Keratinocyte (primary cell): ENCODE data around the gene ZFP36L2. TPM values are rescaled to one million over a fixed set of nuclear protein-coding genes. Genes with fewer than 3 reads are reported as not detected.

Source experiments
- DNase-seq: peaks from one replicate; pipeline ENCODE4 v3.0.0-alpha.2; 2011; ENCODE audit warnings: low read depth, missing footprints, low spot score
- FAIRE-seq: peaks from 2 replicates; lab custom pipeline; 2011; peaks lifted over from hg19 to GRCh38; lab: Jason Lieb, UNC
- H2AFZ ChIP-seq: 2 replicates; pipeline ENCODE4 v1.6.0; 2012; ENCODE audit warnings: low read length, control low read depth, inconsistent platforms; ENCODE audit not compliant: control insufficient read depth
- H3K27ac ChIP-seq: 2 replicates; pipeline ENCODE4 v1.5.1; 2011; ENCODE audit warnings: low read length; ENCODE audit not compliant: control insufficient read depth, insufficient read depth
- H3K27me3 ChIP-seq: 3 replicates; pipeline ENCODE4 v1.6.0; 2011; ENCODE audit warnings: low read length; ENCODE audit not compliant: control insufficient read depth, insufficient read depth; ENCODE audit errors: extremely low read depth
- H3K36me3 ChIP-seq, 2 experiments: 2 replicates in 1 of 2; 3 replicates in 1 of 2; pipeline ENCODE4 v1.5.1; 2011; ENCODE audit warnings: low read length in 2 of 2, mild to moderate bottlenecking in 1 of 2; ENCODE audit not compliant: control insufficient read depth in 2 of 2, insufficient read depth in 2 of 2; ENCODE audit errors: extremely low read depth in 1 of 2
- H3K4me1 ChIP-seq: 3 replicates; pipeline ENCODE4 v1.5.1; 2011; ENCODE audit warnings: low read length; ENCODE audit not compliant: control insufficient read depth, insufficient read depth; ENCODE audit errors: extremely low read depth
- H3K4me2 ChIP-seq: 3 replicates; pipeline ENCODE4 v1.6.0; 2011; ENCODE audit warnings: low read depth, low read length; ENCODE audit not compliant: control insufficient read depth, insufficient read depth; ENCODE audit errors: extremely low read depth
- H3K4me3 ChIP-seq, 3 experiments: fragments of 200-600 bp in 1 of 3; sonication (generic) in 1 of 3; 2 replicates in 2 of 3; 3 replicates in 1 of 3; pipeline ENCODE4 v1.5.1; 2011 to 2016; ENCODE audit warnings: low read length in 3 of 3, mild to moderate bottlenecking in 3 of 3, control low read depth in 2 of 3, inconsistent platforms in 1 of 3, low read depth in 1 of 3, mixed read lengths in 1 of 3, mixed run types in 1 of 3, moderate library complexity in 1 of 3; ENCODE audit not compliant: control insufficient read depth in 2 of 3, insufficient read depth in 2 of 3; ENCODE audit errors: extremely low read depth in 1 of 3
- H3K79me2 ChIP-seq: 2 replicates; pipeline ENCODE4 v1.6.0; 2012; ENCODE audit warnings: low read length; ENCODE audit not compliant: control insufficient read depth, insufficient read depth
- H3K9ac ChIP-seq: 3 replicates; pipeline ENCODE4 v1.6.0; 2011; ENCODE audit warnings: low read length; ENCODE audit not compliant: control insufficient read depth, insufficient read depth; ENCODE audit errors: extremely low read depth
- H3K9me1 ChIP-seq: 3 replicates; pipeline ENCODE4 v1.6.0; 2011; ENCODE audit warnings: low read length; ENCODE audit not compliant: control insufficient read depth, insufficient read depth; ENCODE audit errors: extremely low read depth
- H3K9me3 ChIP-seq: 2 replicates; pipeline ENCODE4 v1.5.1; 2012; ENCODE audit warnings: low read depth, low read length; ENCODE audit not compliant: control insufficient read depth
- H4K20me1 ChIP-seq: 3 replicates; pipeline ENCODE4 v1.6.0; 2011; ENCODE audit warnings: low read length; ENCODE audit not compliant: control insufficient read depth, insufficient read depth; ENCODE audit errors: extremely low read depth
- CTCF ChIP-seq, 3 experiments: IDR thresholded peaks in 1 of 3; conservative IDR thresholded peaks in 1 of 3; optimal IDR thresholded peaks in 1 of 3; 2 replicates in 2 of 3; 3 replicates in 1 of 3; pipeline versions ENCODE3 to v1.5.1; 2011; ENCODE audit warnings: low read length in 3 of 3, mild to moderate bottlenecking in 3 of 3, moderate library complexity in 2 of 3, control low read depth in 1 of 3, inconsistent platforms in 1 of 3; ENCODE audit not compliant: insufficient read depth in 2 of 3; ENCODE audit errors: extremely low read depth in 1 of 3
- EZH2 ChIP-seq: IDR thresholded peaks from one replicate; pipeline ENCODE4 v1.6.1; 2012; ENCODE audit warnings: inconsistent platforms, mild to moderate bottlenecking, low read length, moderate library complexity
- dilution Hi-C: fragments of 300-500 bp; cut with MboI; formaldehyde crosslinking; loops from one replicate; pipeline ENCODE4 v1.7.0; 2020; ENCODE audit warnings: low sequenced_read_pairs; ENCODE audit not compliant: extremely low pct_ligation_motif_present
- polyA plus RNA-seq, 5 experiments: library from polyadenylated mRNA; depleted of rRNA in 3 of 5; stranded (reverse) in 3 of 5; stranded (forward) in 1 of 5; unstranded in 1 of 5; fragments of >200 nt; gene quantifications; 1 replicate in 1 of 5; 2 replicates in 3 of 5; 3 replicates in 1 of 5; pipeline versions ENCODE4 v1.2.1 to v1.2.3, GENCODE V29; 2011 to 2012; ENCODE audit warnings: missing spikeins in 2 of 5, low read depth in 1 of 5, low replicate concordance in 1 of 5

Gene ZFP36L2
- polyA plus RNA-seq, 1 donor (not counting 4 experiments of a cell fraction or from before 2014, with no cell fraction given): 52.4 TPM

GRCh38 chr2:43176449-43176848 is 50.0 kb downstream of the ZFP36L2 start:
- no peak overlapping the region for H2AFZ ChIP-seq
- H3K27me3 ChIP-seq: no peaks in the 10 kb centered on the region
- TF ChIP-seq EZH2 (no peak), CTCF (optimal IDR thresholded peaks at IDR 0.05 in 1 of 3, IDR thresholded peaks at IDR 0.05 in 1 of 3, conservative IDR thresholded peaks at IDR 0.05 in 1 of 3; ENCODE audit: extremely low read depth in 1 of 3, insufficient read depth in 2 of 3, low read length in 3 of 3) (no peak)
- peaks cover 2% of the 10 kb centered on the region for H3K9me3 ChIP-seq
- H3K4me2 ChIP-seq: no peak overlapping the region
- DNase-seq (no peak), FAIRE-seq (no peak)
- no peaks in the 10 kb centered on the region for H3K79me2 ChIP-seq
- no peak overlapping the region for H3K4me3 ChIP-seq
- dilution Hi-C loops: no loop called here
- H3K4me1 ChIP-seq: peaks cover 28% of the 10 kb centered on the region
- no peak overlapping the region for H3K27ac ChIP-seq
- H3K36me3 ChIP-seq: no peaks in the 10 kb centered on the region
- H4K20me1 ChIP-seq: no peaks in the 10 kb centered on the region
- no peak overlapping the region for H3K9ac ChIP-seq
- no peaks in the 10 kb centered on the region for H3K9me1 ChIP-seq

GRCh38 chr2:43175876-43176275 is 50.5 kb downstream of the ZFP36L2 start:
- no peak for TF ChIP-seq EZH2
- no peak for TF ChIP-seq CTCF (optimal IDR thresholded peaks at IDR 0.05 in 1 of 3, IDR thresholded peaks at IDR 0.05 in 1 of 3, conservative IDR thresholded peaks at IDR 0.05 in 1 of 3; ENCODE audit: extremely low read depth in 1 of 3, insufficient read depth in 2 of 3, low read length in 3 of 3)
- Histone ChIP-seq H3K27ac (no peak overlapping the region), H3K9ac (no peak overlapping the region), H3K4me3 (no peak overlapping the region), H3K4me2 (no peak overlapping the region), H3K9me1 (no peaks in the 10 kb centered on the region), H2AFZ (no peak overlapping the region), H3K27me3 (no peaks in the 10 kb centered on the region), H3K36me3 (no peaks in the 10 kb centered on the region), H3K9me3 (peaks cover 2% of the 10 kb centered on the region), H3K79me2 (no peaks in the 10 kb centered on the region), H3K4me1 (peaks cover 22% of the 10 kb centered on the region), H4K20me1 (no peaks in the 10 kb centered on the region)
- dilution Hi-C loops: no loop called here
- no peak for FAIRE-seq
- DNase-seq: no peak
